ENCODE results near the gene CSNK2A1.

The CSNK2A1 gene

DNA sequence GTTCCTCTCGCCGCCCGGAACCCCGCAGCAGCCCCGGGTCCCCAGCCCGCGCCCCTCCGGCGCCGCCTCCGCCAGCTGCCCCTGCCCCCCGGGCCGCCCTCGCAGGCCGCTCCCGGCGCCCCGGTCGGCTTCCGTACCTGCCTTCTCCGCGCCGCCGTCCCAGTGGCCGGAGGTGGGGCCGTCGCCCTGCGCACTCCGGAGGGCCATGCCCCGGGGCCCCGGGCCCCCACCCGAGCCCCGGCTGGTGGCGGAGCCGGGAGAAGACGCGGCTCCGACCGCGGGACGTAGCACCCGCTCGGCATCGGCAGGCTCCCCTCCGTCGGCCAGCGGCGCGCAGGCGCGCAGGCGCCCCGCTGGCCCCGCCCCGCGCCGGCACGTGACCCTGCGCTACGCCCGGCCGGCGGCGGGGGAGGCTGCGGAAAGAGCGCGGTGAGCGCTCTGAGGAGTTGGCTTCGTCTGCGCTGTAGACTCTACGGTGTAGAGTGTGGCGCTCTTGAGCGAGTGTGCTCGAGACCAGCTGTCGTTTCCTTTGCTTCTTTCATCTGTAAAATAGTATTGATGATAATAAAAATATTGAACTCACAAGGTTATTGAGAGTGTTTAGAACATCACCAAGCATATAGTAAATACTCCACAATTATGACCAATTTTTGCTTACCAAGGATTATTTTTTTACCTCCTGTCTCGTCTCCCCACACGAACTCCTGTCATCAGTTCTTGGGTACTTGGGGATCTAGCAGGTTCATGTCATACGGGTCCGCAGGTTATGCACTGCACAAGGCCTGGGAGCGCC lies 81.2 kb downstream of the CSNK2A1 start, which contains the start of gene TBC1D20:
Gene TBC1D20 (minus strand): TSS at position 335 of the 793 bp plus-strand sequence. CDS start 128 bp downstream, at position 207.
- H2AFZ ChIP-seq (ENCODE audit: low read depth, low read length) = peak within 1 kb of the TSS; percentile 97
- peak within 1 kb of the TSS; percentile 96 for H3K4me2 ChIP-seq (ENCODE audit: low read length)
- H3K9ac ChIP-seq (ENCODE audit: low read length) = peak within 1 kb of the TSS; percentile 78
- H4K20me1 ChIP-seq (ENCODE audit: insufficient read depth, low read length) = peaks cover 32% of the 10 kb centered on the region
- peaks cover 3% of the 10 kb centered on the region for H3K36me3 ChIP-seq (replicated peaks; ENCODE audit: low read depth, low read length)
- no peaks in the 10 kb centered on the region for H3K27me3 ChIP-seq (ENCODE audit: low read depth, low read length)
- H3K9me3 ChIP-seq (ENCODE audit: insufficient read depth, low read length) = peaks cover 3% of the 10 kb centered on the region; the same call in 1 of the 2 replicates
- peaks cover 17% of the 10 kb centered on the region for H3K4me1 ChIP-seq (ENCODE audit: low read length)
- H3K4me3 ChIP-seq (ENCODE audit: low read length) = peak within 1 kb of the TSS; percentile 85
- peak within 1 kb of the TSS; percentile 51 for H3K27ac ChIP-seq (ENCODE audit: low read length)
- peaks cover 48% of the 10 kb centered on the region for H3K79me2 ChIP-seq (ENCODE audit: low read length)
- TF ChIP-seq EZH2phosphoT487 (IDR thresholded peaks at IDR 0.05; ENCODE audit: low read depth) = no peak
- TF ChIP-seq, protein P1, sequence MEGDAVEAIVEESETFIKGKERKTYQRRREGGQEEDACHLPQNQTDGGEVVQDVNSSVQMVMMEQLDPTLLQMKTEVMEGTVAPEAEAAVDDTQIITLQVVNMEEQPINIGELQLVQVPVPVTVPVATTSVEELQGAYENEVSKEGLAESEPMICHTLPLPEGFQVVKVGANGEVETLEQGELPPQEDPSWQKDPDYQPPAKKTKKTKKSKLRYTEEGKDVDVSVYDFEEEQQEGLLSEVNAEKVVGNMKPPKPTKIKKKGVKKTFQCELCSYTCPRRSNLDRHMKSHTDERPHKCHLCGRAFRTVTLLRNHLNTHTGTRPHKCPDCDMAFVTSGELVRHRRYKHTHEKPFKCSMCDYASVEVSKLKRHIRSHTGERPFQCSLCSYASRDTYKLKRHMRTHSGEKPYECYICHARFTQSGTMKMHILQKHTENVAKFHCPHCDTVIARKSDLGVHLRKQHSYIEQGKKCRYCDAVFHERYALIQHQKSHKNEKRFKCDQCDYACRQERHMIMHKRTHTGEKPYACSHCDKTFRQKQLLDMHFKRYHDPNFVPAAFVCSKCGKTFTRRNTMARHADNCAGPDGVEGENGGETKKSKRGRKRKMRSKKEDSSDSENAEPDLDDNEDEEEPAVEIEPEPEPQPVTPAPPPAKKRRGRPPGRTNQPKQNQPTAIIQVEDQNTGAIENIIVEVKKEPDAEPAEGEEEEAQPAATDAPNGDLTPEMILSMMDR (IDR thresholded peaks at IDR 0.05; ENCODE audit: low read depth, low read length) = peak; percentile 39

DNA sequence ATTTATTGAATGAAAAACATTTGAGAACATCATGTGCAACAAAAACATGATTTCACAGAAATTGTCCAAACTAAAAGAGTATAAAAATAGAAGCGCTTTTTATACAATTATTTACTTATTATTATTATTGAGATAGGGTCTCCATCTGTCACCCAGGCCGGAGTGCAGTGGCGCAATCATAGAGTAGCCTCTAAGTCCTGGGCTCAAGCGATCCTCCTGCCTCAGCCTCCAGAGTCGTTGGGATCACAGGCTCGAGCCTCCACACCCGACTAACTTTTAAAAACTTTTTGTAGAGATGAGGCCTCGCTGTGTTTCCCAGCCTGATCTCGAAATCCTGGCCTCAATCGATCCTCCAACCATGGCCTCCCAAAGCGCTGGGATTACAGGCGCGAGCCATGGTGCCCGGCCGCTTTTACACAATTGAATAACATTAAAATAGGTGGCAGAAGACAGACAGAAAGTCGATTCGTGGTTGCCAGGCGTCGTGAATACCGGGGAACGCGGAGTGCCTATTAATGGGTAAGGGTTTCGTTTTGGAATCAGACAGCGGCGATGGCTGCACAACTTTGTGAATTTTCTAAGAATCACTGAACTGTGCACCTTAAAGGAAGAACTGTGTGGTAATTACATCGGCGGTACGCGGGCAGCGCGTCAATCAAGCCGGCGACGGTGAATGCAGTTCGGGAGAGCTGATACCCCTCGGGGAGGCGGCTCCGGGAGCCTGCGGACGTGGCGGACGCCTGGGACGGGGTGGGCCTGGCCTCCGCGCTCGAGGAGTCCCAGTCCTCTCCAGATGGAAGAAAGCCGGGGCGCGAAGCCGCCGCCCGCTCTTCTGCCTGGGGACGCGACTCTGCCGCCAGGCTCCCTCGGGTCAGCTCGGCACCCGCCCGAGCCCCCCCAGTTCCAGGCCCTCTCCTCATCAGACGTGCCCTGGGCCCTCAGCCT lies 82.1 kb downstream of the CSNK2A1 start:
- Histone ChIP-seq H3K36me3 (replicated peaks; ENCODE audit: low read depth, low read length) (peaks cover 3% of the 10 kb centered on the region), H4K20me1 (ENCODE audit: insufficient read depth, low read length) (peaks cover 34% of the 10 kb centered on the region), H3K79me2 (ENCODE audit: low read length) (peaks cover 52% of the 10 kb centered on the region), H3K9ac (ENCODE audit: low read length) (peak overlapping the region; percentile 78), H3K4me2 (ENCODE audit: low read length) (peak overlapping the region; percentile 82), H3K9me3 (ENCODE audit: insufficient read depth, low read length) (no peaks in the 10 kb centered on the region), H3K27ac (ENCODE audit: low read length) (peak overlapping the region; percentile 47), H3K4me1 (ENCODE audit: low read length) (peaks cover 17% of the 10 kb centered on the region), H3K27me3 (ENCODE audit: low read depth, low read length) (no peaks in the 10 kb centered on the region), H3K4me3 (ENCODE audit: low read length) (peak overlapping the region; percentile 85), H2AFZ (ENCODE audit: low read depth, low read length) (peak overlapping the region; percentile 43; the same call in 1 of the 2 replicates)
- no peak for TF ChIP-seq EZH2phosphoT487 (IDR thresholded peaks at IDR 0.05; ENCODE audit: low read depth)
- TF ChIP-seq, protein P1 (IDR thresholded peaks at IDR 0.05; ENCODE audit: low read depth, low read length) = no peak

DNA sequence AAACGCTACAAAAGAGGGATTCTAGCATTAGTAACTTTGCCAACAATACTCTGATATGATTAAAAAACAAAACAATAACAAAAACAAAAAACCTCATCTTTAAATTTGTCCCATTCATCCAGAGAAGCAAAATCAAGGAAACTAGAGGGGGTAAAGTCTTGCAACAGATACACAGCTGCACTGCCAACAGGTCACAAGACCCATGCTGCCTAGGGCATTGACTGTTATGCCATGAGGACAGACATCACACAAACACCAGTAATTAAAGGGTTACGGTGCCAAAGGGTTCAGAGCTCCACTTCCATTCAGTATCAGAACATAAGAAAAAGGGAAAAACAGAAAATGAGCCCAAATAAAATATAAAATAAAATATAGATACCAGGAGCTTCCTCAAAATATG lies 82.9 kb downstream of the CSNK2A1 start:
- Histone ChIP-seq H3K9ac (ENCODE audit: low read length) (no peak overlapping the region), H3K79me2 (ENCODE audit: low read length) (peaks cover 60% of the 10 kb centered on the region), H3K4me3 (ENCODE audit: low read length) (peak overlapping the region; percentile 85), H3K4me1 (ENCODE audit: low read length) (peaks cover 17% of the 10 kb centered on the region), H3K27ac (ENCODE audit: low read length) (no peak overlapping the region), H3K27me3 (ENCODE audit: low read depth, low read length) (no peaks in the 10 kb centered on the region), H2AFZ (ENCODE audit: low read depth, low read length) (no peak overlapping the region), H3K9me3 (ENCODE audit: insufficient read depth, low read length) (no peaks in the 10 kb centered on the region), H3K36me3 (replicated peaks; ENCODE audit: low read depth, low read length) (peaks cover 3% of the 10 kb centered on the region), H3K4me2 (ENCODE audit: low read length) (peak overlapping the region; percentile 82; the same call in 1 of the 2 replicates), H4K20me1 (ENCODE audit: insufficient read depth, low read length) (peaks cover 37% of the 10 kb centered on the region)
- TF ChIP-seq, protein P1 (IDR thresholded peaks at IDR 0.05; ENCODE audit: low read depth, low read length) = no peak
- no peak for TF ChIP-seq EZH2phosphoT487 (IDR thresholded peaks at IDR 0.05; ENCODE audit: low read depth)
